HG02623 (cell line): ENCODE data around the gene CPED1.
"Not testable (repeated sequence)": the region's sequence is repeated elsewhere in the genome, so short reads cannot be mapped to it uniquely, and the experiment has no call there.

Experiments
- ATAC-seq: cut with Tn5 transposase; IDR thresholded peaks from one replicate; pipeline ENCODE4 v1.9.1; 2021; ENCODE audit warnings: moderate library complexity; ENCODE audit not compliant: unreplicated experiment

Gene CPED1

GRCh38 chr7:121083790-121084251, 95.3 kb downstream of the CPED1 start:
- no peak for ATAC-seq

- no peak for ATAC-seq
Observed at GRCh38 chr7:121084256-121084655, 95.7 kb downstream of the CPED1 start.

GRCh38 chr7:121084748-121085336, 96.3 kb downstream of the CPED1 start:
- no peak for ATAC-seq

- ATAC-seq, result no peak
Observed at GRCh38 chr7:121085922-121086321, 97.4 kb downstream of the CPED1 start.

- ATAC-seq, result no peak
Observed at GRCh38 chr7:121088870-121089269, 100.4 kb downstream of the CPED1 start.

- no peak for ATAC-seq
Observed at GRCh38 chr7:121094829-121095228, 106.3 kb downstream of the CPED1 start.

- no peak for ATAC-seq
Observed at GRCh38 chr7:121097577-121097976, 109.1 kb downstream of the CPED1 start.

- ATAC-seq, result no peak
Observed at GRCh38 chr7:121099572-121099971, 111.1 kb downstream of the CPED1 start.

GRCh38 chr7:121101083-121101482, 112.6 kb downstream of the CPED1 start:
- no peak for ATAC-seq

- ATAC-seq, result no peak
Observed at GRCh38 chr7:121101621-121102020, 113.1 kb downstream of the CPED1 start.

- no peak for ATAC-seq
Observed at GRCh38 chr7:121102619-121103018, 114.1 kb downstream of the CPED1 start.

GRCh38 chr7:121103086-121103485, 114.6 kb downstream of the CPED1 start:
- no peak for ATAC-seq

GRCh38 chr7:121103579-121103978, 115.1 kb downstream of the CPED1 start:
- no peak for ATAC-seq

- no peak for ATAC-seq
Observed at GRCh38 chr7:121105262-121105661, 116.8 kb downstream of the CPED1 start.

- peak; percentile 97 for ATAC-seq
Observed at GRCh38 chr7:121107923-121108498, 119.5 kb downstream of the CPED1 start.

- no peak for ATAC-seq
Observed at GRCh38 chr7:121109145-121109544, 120.6 kb downstream of the CPED1 start.

- no peak for ATAC-seq
Observed at GRCh38 chr7:121113288-121113687, 124.8 kb downstream of the CPED1 start.

GRCh38 chr7:121116396-121116795, 127.9 kb downstream of the CPED1 start:
- no peak for ATAC-seq

- ATAC-seq, result no peak
Observed at GRCh38 chr7:121119047-121119446, 130.5 kb downstream of the CPED1 start.

- ATAC-seq, result no peak
Observed at GRCh38 chr7:121123032-121123431, 134.5 kb downstream of the CPED1 start.

GRCh38 chr7:121125454-121125853, 136.9 kb downstream of the CPED1 start:
- ATAC-seq, result not testable (repeated sequence)

- ATAC-seq, result no peak
Observed at GRCh38 chr7:121126201-121126600, 137.7 kb downstream of the CPED1 start.
